A549 (cell line): ENCODE data around the gene OPHN1.

Source experiments
- CHD4 ChIP-seq: fragments of 200-600 bp; sonication (generic); IDR thresholded peaks from 2 replicates; pipeline ENCODE4 v1.6.1; 2016; ENCODE audit warnings: antibody characterized with exemption, mild to moderate bottlenecking, borderline replicate concordance
- HOXA7 ChIP-seq: fragments of 250-450 bp; sonication (Bioruptor Pico); IDR thresholded peaks from 2 replicates; pipeline ENCODE4 v1.5.0; 2020; ENCODE audit warnings: mild to moderate bottlenecking, moderate library complexity
- PBX3 ChIP-seq: IDR thresholded peaks from 2 replicates; pipeline ENCODE4 v1.6.1; 2012
- TF ChIP-seq, protein P1 (sequence below): fragments of 200-600 bp; sonication (generic); IDR thresholded peaks from 2 replicates; pipeline ENCODE4 v1.6.1; 2016; ENCODE audit warnings: antibody characterized with exemption, mild to moderate bottlenecking, moderate library complexity

GRCh38 chrX:68439341-68439740, 6.0 kb upstream of the OPHN1 start:
- TF ChIP-seq HOXA7 (no peak), CHD4 (no peak), PBX3 (no peak)
- TF ChIP-seq, protein P1, sequence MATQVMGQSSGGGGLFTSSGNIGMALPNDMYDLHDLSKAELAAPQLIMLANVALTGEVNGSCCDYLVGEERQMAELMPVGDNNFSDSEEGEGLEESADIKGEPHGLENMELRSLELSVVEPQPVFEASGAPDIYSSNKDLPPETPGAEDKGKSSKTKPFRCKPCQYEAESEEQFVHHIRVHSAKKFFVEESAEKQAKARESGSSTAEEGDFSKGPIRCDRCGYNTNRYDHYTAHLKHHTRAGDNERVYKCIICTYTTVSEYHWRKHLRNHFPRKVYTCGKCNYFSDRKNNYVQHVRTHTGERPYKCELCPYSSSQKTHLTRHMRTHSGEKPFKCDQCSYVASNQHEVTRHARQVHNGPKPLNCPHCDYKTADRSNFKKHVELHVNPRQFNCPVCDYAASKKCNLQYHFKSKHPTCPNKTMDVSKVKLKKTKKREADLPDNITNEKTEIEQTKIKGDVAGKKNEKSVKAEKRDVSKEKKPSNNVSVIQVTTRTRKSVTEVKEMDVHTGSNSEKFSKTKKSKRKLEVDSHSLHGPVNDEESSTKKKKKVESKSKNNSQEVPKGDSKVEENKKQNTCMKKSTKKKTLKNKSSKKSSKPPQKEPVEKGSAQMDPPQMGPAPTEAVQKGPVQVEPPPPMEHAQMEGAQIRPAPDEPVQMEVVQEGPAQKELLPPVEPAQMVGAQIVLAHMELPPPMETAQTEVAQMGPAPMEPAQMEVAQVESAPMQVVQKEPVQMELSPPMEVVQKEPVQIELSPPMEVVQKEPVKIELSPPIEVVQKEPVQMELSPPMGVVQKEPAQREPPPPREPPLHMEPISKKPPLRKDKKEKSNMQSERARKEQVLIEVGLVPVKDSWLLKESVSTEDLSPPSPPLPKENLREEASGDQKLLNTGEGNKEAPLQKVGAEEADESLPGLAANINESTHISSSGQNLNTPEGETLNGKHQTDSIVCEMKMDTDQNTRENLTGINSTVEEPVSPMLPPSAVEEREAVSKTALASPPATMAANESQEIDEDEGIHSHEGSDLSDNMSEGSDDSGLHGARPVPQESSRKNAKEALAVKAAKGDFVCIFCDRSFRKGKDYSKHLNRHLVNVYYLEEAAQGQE: no peak
